NOMO-1 treated with DMSO at 0.1 percent for 48 hours (cell line): ENCODE data around the gene NEURL1B.

Experiments
- DNase-seq: peaks from one replicate; lab custom pipeline; 2025; ENCODE audit not compliant: unreplicated experiment; lab: John Stamatoyannopoulos, UW

NEURL1B gene

GRCh38 chr5:172674155-172674554, 33.1 kb downstream of the NEURL1B start:
- no peak for DNase-seq

GRCh38 chr5:172676914-172677475, 35.9 kb downstream of the NEURL1B start:
- DNase-seq, result no peak

- peak; percentile 1 for DNase-seq
Measured at GRCh38 chr5:172678362-172678874, 37.4 kb downstream of the NEURL1B start.

GRCh38 chr5:172678902-172679301, 37.8 kb downstream of the NEURL1B start:
- no peak for DNase-seq

- no peak for DNase-seq
Measured at GRCh38 chr5:172679628-172680212, 38.7 kb downstream of the NEURL1B start.

DNA sequence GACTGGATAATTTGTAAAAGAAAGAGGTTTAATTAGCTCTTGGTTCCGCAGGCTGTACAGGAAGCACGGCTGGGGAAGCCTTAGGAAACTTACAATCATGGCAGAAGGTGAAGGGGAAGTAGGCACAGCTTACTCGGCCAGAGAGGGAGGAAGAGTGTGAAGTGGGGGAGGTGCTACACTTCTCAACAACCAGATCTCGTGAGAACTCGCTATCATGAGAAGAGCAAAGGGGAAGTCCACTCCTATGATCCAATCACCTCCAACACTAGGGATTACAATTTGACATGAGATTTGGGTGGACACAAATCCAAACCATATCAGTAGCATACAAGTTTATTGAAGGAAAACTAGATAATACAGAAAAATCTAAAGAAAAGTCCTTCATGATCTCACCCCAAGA, 39.9 kb downstream of the NEURL1B start:
- peak; percentile 63 for DNase-seq

GRCh38 chr5:172681421-172681820, 40.4 kb downstream of the NEURL1B start:
- DNase-seq, result no peak

DNA sequence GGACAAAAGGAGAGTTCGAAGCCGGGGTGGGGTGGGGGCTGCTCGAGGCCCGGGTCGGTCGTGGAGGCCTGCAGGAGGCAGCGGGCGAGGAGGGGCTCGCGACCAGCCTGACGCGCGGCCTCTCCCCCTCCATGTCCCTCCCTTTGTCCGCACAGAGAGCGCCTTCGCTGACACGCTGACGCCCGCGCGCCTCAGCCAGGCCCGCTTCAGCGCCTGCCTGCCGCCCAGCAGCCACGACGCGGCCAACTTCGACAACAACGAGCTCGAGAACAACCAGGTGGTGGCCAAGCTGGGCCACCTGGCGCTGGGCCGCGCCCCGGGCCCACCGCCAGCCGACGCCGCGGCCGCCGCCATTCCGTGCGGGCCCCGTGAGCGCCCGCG, 42.2 kb downstream of the NEURL1B start:
- DNase-seq, result no peak

- no peak for DNase-seq
Measured at GRCh38 chr5:172683645-172684471, 42.8 kb downstream of the NEURL1B start.

GRCh38 chr5:172685091-172685490, 44.0 kb downstream of the NEURL1B start:
- no peak for DNase-seq

DNA sequence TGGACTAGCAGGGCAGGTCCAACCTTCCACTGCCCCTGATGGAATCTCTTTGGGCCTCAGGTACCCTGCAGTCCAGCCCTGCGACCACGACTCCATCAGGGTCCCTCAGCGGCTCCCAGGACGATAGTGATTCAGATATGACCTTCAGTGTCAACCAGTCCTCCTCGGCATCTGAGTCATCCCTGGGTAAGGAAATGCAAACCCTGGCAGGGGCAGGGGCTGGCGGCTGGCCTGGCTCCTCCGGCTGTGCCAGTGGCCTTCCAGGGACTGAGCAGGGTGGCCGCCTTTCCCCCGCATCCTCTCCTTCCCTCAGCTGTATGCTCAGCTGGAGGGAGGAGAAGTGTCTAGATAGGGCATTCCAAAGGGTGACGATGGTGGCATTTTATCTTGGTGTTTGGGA, 45.0 kb downstream of the NEURL1B start:
- no peak for DNase-seq

DNA sequence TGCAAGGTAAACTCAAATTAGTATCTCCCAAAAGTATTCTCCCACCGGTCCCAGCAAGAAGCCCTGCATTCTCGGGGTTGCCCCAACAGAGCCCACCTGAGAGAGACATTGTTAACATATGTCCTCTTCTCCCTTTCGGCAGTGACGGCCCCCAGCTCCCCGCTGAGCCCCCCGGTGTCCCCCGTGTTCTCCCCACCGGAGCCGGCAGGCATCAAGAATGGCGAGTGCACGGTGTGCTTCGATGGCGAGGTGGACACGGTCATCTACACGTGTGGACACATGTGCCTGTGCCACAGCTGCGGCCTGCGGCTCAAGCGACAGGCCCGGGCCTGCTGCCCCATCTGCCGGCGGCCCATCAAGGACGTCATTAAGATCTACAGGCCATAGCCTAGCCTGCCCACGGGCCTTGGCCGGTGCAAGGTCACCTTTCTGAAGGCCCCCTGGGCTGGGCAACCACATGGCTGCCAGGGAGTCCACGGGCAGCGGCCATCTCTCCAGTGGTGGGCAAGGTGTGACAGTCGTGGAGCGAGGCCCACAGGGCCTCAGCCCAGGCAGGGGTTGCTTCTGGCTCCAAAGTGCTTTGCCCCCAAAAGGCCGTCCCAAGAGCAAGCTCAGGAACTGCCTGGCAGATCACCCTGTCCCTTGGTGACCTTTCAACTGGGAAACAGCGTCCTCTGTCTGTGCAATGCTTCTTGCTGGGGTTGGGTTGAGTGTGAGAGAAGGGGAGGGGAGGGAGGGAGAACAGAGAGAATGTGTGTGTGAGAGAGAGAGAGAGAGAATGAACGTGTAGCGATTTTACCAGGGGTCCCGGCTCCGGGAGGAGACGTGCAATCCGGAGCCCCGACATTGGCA, 45.7 kb downstream of the NEURL1B start:
- DNase-seq, result no peak

- DNase-seq, result no peak
Measured at GRCh38 chr5:172687940-172688339, 46.9 kb downstream of the NEURL1B start.

GRCh38 chr5:172688349-172689217, 47.5 kb downstream of the NEURL1B start:
- no peak for DNase-seq

- DNase-seq, result no peak
Measured at GRCh38 chr5:172689218-172689572, 48.1 kb downstream of the NEURL1B start.

DNA sequence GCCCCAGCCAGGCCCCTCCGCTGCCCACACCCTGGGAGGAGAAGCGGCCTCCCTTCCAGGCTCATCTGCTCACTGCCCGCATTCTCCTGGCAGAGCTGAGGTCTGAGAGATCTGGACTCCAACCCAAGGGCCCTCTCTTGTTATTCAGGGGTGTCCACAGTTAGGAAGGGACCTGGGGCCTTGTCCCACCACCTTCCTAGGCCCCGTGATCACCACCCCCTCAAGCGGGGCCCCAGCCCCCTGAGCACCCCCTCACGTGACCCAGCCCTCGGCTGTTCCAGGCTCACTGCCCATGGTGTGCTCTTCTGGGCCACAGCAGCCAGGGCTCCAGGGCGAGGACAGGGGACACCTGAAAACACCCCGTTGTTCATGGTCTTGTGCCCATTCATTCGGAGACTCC, 48.7 kb downstream of the NEURL1B start:
- no peak for DNase-seq

DNA sequence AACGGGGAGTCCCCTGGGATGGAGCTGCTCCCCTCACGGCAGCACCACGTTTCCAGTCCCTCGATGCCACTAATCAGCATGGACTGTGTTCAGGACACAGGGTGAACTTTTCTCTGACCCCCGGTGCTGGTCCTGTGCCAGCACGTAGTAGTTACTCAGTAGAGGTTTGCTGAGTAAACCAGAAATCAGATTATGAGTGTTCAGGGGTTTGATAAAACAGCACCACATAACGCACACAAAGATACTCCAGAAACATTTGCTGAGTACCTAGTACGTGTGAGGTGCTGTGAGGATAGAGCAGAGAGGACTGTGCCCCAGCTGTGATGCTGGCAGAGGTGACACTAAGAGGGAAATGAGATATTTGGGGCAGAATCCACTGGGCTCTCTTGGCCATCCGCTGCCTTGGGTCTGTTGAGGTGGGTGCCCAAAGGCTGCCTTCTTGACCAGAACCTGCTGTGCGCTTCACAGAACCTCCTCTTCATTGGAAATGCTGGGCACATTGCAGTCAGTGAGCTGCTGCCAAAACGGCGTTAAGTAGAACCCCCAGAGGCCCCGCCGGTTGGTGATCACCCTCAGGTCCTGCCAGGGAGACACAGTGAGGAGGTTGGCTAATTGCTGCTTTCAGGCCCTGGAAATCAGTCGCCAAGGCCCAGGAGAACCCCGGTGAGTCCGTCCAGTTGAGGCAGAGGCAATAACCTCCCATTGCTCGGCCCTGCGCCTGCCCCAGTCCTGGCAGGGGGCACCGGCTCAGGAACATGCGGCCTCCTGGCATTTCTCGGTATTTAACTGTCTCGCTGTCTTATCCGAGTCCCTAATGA, 49.4 kb downstream of the NEURL1B start:
- no peak for DNase-seq

DNA sequence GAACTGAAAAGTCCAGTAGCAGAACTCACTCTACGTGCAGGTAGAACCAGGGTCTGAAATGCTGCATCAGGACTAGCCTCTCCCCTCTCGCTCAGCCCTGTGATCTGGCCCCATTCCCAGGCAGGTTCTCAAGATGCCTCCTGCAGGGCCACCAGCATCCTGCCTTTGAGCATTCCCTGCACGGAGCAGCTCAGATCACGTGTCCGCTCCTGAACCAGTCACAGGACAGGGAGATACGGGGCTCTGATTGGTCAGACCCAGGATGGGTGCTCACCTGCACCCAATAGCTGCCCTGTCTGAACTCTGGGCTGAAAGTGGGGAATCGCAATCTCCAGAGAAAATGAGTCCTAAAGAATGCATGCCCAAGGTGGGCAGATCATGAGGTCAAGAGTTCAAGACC, 50.8 kb downstream of the NEURL1B start:
- no peak for DNase-seq

- DNase-seq, result no peak
Measured at GRCh38 chr5:172692451-172692850, 51.4 kb downstream of the NEURL1B start.

DNA sequence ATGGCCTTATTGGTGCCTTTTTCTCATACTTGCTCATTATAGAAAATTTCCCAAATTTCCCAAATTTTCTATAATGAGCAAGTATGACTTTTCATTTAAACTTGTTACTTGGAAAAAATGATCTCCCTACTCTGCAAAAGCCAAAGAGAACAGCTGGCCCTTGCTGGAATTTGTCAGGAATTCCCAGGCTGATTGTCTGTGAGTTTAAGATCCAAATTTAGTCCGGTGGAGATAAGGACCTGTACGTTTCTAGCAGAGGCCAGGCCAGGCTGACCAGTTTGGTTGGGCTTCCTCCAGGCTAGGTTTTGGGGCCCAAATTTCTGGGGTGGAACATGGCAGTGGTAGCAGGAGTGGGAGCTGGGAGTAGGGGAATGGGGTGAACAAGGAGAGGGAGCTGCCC, 51.9 kb downstream of the NEURL1B start:
- no peak for DNase-seq
